Neural cell (in vitro differentiated cells): Measurements from ENCODE around the gene PGK1. TPM values are rescaled to one million over a fixed set of nuclear protein-coding genes. Genes with fewer than 3 reads are reported as not detected.
"Not testable (repeated sequence)": the region's sequence is repeated elsewhere in the genome, so short reads cannot be mapped to it uniquely, and the experiment has no call there.

ENCODE experiments used
- H2AFZ ChIP-seq: fragments of 200-600, 300-800 bp; sonication (generic), shearing (Covaris generic); 2 replicates; pipeline ENCODE4 v1.6.0; 2014; ENCODE audit warnings: low read depth, mild to moderate bottlenecking, antibody characterized with exemption, low read length, moderate library complexity
- H3F3A ChIP-seq: fragments of 200-600 bp; shearing (Covaris generic); 2 replicates; pipeline ENCODE4 v1.6.1; 2016; ENCODE audit warnings: mild to moderate bottlenecking, moderate library complexity, mixed read lengths, antibody characterized with exemption, low read length; ENCODE audit not compliant: insufficient read depth, poor library complexity, severe bottlenecking
- H3K27ac ChIP-seq: fragments of 200-600, 300-800 bp; sonication (generic), shearing (Covaris generic); 2 replicates; pipeline ENCODE4 v1.5.1; 2014; ENCODE audit warnings: mild to moderate bottlenecking, low read length, moderate library complexity
- H3K27me3 ChIP-seq: fragments of 300-800, 200-600 bp; sonication (generic), shearing (Covaris generic); 2 replicates; pipeline ENCODE4 v1.6.0; 2014; ENCODE audit warnings: mild to moderate bottlenecking, low read depth, low read length, moderate library complexity; ENCODE audit not compliant: insufficient read depth
- H3K36me3 ChIP-seq: fragments of 300-800, 200-600 bp; sonication (generic), shearing (Covaris generic); 2 replicates; pipeline ENCODE4 v1.5.1; 2014; ENCODE audit warnings: mild to moderate bottlenecking, antibody characterized with exemption, low read length, moderate library complexity; ENCODE audit not compliant: insufficient read depth
- H3K4me2 ChIP-seq: fragments of 300-800, 200-600 bp; sonication (generic), shearing (Covaris generic); 2 replicates; pipeline ENCODE4 v1.6.0; 2014; ENCODE audit warnings: mild to moderate bottlenecking, low read length
- H3K4me3 ChIP-seq: fragments of 300-800, 200-600 bp; sonication (generic), shearing (Covaris generic); 2 replicates; pipeline ENCODE4 v1.5.1; 2014; ENCODE audit warnings: mild to moderate bottlenecking, low read length, moderate library complexity
- H3K79me2 ChIP-seq: fragments of 200-600 bp; shearing (Covaris generic); replicated peaks from 2 replicates; pipeline ENCODE4 v1.6.0; 2014; ENCODE audit warnings: mild to moderate bottlenecking, low read length, moderate library complexity; ENCODE audit not compliant: insufficient read depth
- H3K9ac ChIP-seq: fragments of 300-800, 200-600 bp; sonication (generic), shearing (Covaris generic); 2 replicates; pipeline ENCODE4 v1.6.1; 2016; ENCODE audit warnings: mild to moderate bottlenecking, low read length, mixed read lengths
- H3K9me2 ChIP-seq: fragments of 200-600 bp; shearing (Covaris generic); 2 replicates; pipeline ENCODE4 v1.6.1; 2016; ENCODE audit warnings: mild to moderate bottlenecking, low read length, mixed read lengths; ENCODE audit not compliant: insufficient read depth
- H3K9me3 ChIP-seq: fragments of 200-600, 300-800 bp; sonication (generic), shearing (Covaris generic); 2 replicates; pipeline ENCODE4 v1.6.1; 2016; ENCODE audit warnings: mild to moderate bottlenecking, mixed run types, low read length, moderate library complexity, mixed read lengths
- H4K20me1 ChIP-seq: fragments of 200-600 bp; shearing (Covaris generic); 2 replicates; pipeline ENCODE4 v1.6.1; 2016; ENCODE audit warnings: mild to moderate bottlenecking, mixed run types; ENCODE audit not compliant: insufficient read depth
- CTCF ChIP-seq: fragments of 450-650 bp; IDR thresholded peaks from 2 replicates; pipeline ENCODE4 v1.5.1; 2014; ENCODE audit warnings: antibody characterized with exemption, mild to moderate bottlenecking, moderate library complexity; ENCODE audit not compliant: poor library complexity, severe bottlenecking
- EP300 ChIP-seq: fragments of 450-650 bp; conservative IDR thresholded peaks from 2 replicates; pipeline ENCODE4 v1.6.1; 2014; ENCODE audit warnings: antibody characterized with exemption, mild to moderate bottlenecking, moderate library complexity; ENCODE audit not compliant: poor library complexity, severe bottlenecking
- EZH2 ChIP-seq: fragments of 200-600, 300-800 bp; shearing (Covaris generic), sonication (generic); IDR thresholded peaks from 2 replicates; pipeline ENCODE4 v1.6.1; 2014; ENCODE audit warnings: antibody characterized with exemption, low read length, borderline replicate concordance, mild to moderate bottlenecking; ENCODE audit not compliant: insufficient read depth, poor library complexity, severe bottlenecking
- MXI1 ChIP-seq: fragments of 450-650 bp; conservative IDR thresholded peaks from 2 replicates; pipeline ENCODE4 v1.6.1; 2014; ENCODE audit warnings: antibody characterized with exemption, mild to moderate bottlenecking; ENCODE audit not compliant: poor library complexity, severe bottlenecking
- POLR2AphosphoS5 ChIP-seq: IDR thresholded peaks from 2 replicates; pipeline ENCODE4 v1.6.1; 2012
- RAD21 ChIP-seq: fragments of 450-650 bp; conservative IDR thresholded peaks from 2 replicates; pipeline ENCODE4 v1.6.1; 2014; ENCODE audit warnings: antibody characterized with exemption, mild to moderate bottlenecking, moderate library complexity
- SMC3 ChIP-seq: fragments of 450-650 bp; conservative IDR thresholded peaks from 2 replicates; pipeline ENCODE4 v1.6.1; 2014; ENCODE audit warnings: antibody characterized with exemption, mild to moderate bottlenecking, moderate library complexity; ENCODE audit not compliant: poor library complexity
- TAF1 ChIP-seq: IDR thresholded peaks from 2 replicates; pipeline ENCODE4 v1.6.1; 2012; ENCODE audit warnings: low read depth
- polyA plus RNA-seq: library from polyadenylated mRNA; depleted of rRNA; stranded (reverse); fragments of >200 nt; gene quantifications from 2 replicates; pipeline ENCODE4 v1.2.3, GENCODE V29; 2014
- TF ChIP-seq, protein P1 (sequence below): IDR thresholded peaks from 2 replicates; pipeline ENCODE4 v1.6.1; 2012; ENCODE audit warnings: borderline replicate concordance

Gene PGK1
- polyA plus RNA-seq, 1 donor from 2014 or later = 425 TPM

GRCh38 chrX:78071331-78071730 lies 32.7 kb upstream of the PGK1 start:
- Histone ChIP-seq H4K20me1 (no peaks in the 10 kb centered on the region), H3K9ac (no peak overlapping the region), H3K9me3 (no peaks in the 10 kb centered on the region), H3K27me3 (no peaks in the 10 kb centered on the region), H3F3A (no peaks in the 10 kb centered on the region), H3K27ac (no peak overlapping the region), H2AFZ (no peak overlapping the region), H3K36me3 (no peaks in the 10 kb centered on the region), H3K4me3 (no peak overlapping the region), H3K9me2 (no peaks in the 10 kb centered on the region), H3K4me2 (no peak overlapping the region), H3K79me2 (no peaks in the 10 kb centered on the region)
- TF ChIP-seq POLR2AphosphoS5 (no peak), TAF1 (no peak), CTCF (no peak), EZH2 (no peak), MXI1 (no peak), SMC3 (no peak)
- TF ChIP-seq, protein P1, sequence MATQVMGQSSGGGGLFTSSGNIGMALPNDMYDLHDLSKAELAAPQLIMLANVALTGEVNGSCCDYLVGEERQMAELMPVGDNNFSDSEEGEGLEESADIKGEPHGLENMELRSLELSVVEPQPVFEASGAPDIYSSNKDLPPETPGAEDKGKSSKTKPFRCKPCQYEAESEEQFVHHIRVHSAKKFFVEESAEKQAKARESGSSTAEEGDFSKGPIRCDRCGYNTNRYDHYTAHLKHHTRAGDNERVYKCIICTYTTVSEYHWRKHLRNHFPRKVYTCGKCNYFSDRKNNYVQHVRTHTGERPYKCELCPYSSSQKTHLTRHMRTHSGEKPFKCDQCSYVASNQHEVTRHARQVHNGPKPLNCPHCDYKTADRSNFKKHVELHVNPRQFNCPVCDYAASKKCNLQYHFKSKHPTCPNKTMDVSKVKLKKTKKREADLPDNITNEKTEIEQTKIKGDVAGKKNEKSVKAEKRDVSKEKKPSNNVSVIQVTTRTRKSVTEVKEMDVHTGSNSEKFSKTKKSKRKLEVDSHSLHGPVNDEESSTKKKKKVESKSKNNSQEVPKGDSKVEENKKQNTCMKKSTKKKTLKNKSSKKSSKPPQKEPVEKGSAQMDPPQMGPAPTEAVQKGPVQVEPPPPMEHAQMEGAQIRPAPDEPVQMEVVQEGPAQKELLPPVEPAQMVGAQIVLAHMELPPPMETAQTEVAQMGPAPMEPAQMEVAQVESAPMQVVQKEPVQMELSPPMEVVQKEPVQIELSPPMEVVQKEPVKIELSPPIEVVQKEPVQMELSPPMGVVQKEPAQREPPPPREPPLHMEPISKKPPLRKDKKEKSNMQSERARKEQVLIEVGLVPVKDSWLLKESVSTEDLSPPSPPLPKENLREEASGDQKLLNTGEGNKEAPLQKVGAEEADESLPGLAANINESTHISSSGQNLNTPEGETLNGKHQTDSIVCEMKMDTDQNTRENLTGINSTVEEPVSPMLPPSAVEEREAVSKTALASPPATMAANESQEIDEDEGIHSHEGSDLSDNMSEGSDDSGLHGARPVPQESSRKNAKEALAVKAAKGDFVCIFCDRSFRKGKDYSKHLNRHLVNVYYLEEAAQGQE = no peak

DNA sequence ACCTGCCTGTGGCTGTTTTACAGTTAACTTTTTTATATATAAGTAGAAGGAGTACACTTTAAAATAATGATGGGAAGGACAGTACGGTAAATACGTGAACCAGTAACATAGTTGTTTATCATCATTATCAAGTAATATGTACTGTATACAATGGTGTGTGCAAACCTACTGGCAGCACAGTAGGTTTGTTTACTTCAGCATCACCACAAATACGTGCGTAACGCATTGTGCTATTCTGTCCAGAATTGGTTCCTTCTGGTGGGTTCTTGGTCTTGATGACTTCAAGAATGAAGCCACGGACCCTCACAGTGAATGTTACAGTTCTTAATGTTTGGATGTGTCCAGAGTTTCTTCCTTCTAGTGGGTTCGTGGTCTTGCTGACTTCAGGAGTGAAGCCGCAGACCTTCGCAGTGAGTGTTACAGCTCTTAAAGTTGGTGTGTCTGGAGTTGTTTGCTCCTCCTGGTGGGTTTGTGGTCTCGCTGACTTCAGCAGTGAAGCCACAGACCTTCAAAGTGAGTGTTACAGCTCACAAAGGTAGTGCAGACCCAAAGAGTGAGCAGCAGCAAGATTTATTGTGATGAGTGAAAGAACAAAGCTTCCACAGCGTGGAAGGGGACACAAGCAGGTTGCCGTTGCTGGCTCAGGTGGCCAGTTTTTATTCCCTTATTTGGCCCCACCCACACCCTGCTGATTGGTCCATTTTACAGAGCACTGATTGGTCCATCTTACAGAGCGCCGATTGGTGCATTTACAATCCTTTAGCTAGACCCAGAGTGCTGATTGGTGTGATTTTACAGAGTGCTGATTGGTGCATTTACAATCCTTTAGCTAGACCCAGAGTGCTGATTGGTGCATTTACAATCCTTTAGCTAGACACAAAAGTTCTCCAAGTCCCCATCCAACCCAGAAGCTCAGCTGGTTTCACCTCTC lies 30.6 kb upstream of the PGK1 start:
- H3K36me3 ChIP-seq, H2AFZ ChIP-seq, H3K9ac ChIP-seq, H3K79me2 ChIP-seq, H3K9me2 ChIP-seq, H3K9me3 ChIP-seq, H3K4me3 ChIP-seq, H3F3A ChIP-seq, H4K20me1 ChIP-seq, H3K27ac ChIP-seq, H3K27me3 ChIP-seq, H3K4me2 ChIP-seq: not testable (repeated sequence)

- Histone ChIP-seq H3F3A (no peaks in the 10 kb centered on the region), H3K9me2 (no peaks in the 10 kb centered on the region)
Observed at GRCh38 chrX:78074088-78074487, 30.0 kb upstream of the PGK1 start.

More at GRCh38 chrX:78074088-78074487, 30.0 kb upstream of the PGK1 start:
- Histone ChIP-seq H3K36me3 (no peaks in the 10 kb centered on the region), H3K9me3 (no peaks in the 10 kb centered on the region), H3K79me2 (no peaks in the 10 kb centered on the region), H3K27ac (no peak overlapping the region), H3K4me2 (no peak overlapping the region), H4K20me1 (no peaks in the 10 kb centered on the region), H2AFZ (no peak overlapping the region), H3K27me3 (no peaks in the 10 kb centered on the region), H3K9ac (no peak overlapping the region), H3K4me3 (no peak overlapping the region)
- TF ChIP-seq MXI1 (no peak), EZH2 (no peak), CTCF (no peak), EP300 (no peak), SMC3 (no peak), RAD21 (no peak), POLR2AphosphoS5 (no peak)
- TF ChIP-seq, protein P1 = no peak
